ENCODE measurements around the gene RRP15. TPM values are rescaled to one million over a fixed set of nuclear protein-coding genes. Genes with fewer than 3 reads are reported as not detected.

RRP15 gene
- total and polyA plus RNA-seq, 2 donors from 2014 or later = 5.9 to 21.4 TPM

DNA sequence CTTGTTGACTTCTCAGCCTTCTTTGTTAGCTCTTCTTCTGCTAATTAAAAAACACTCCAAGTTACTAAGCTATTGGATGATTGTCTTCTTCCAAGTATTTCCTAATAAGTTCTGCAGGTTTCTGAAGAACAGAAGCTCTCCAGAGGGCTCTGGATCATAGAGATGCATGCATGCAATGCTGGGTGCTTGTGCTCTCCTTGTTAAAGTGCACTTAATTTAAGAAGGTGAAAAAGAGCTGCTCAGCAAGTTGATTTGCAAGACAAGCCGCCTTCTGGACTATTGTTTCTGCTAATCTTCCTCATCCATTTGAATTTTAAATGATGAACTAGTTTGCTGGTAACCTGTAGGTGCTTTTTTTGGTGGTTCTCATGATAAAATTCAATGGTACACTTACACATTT lies 16.1 kb downstream of the RRP15 start:
- DNase-seq (no peak), FAIRE-seq (no peak)
- Histone ChIP-seq H3K27me3 (ENCODE audit: control insufficient read depth, insufficient read depth, low read length) (no peaks in the 10 kb centered on the region), H3K9ac (ENCODE audit: low read length in 3 of 3) (no peak overlapping the region), H3K9me3 (ENCODE audit: control insufficient read depth in 2 of 3, insufficient read depth in 1 of 3, low read length in 3 of 3) (no peaks in the 10 kb centered on the region), H3K4me3 (ENCODE audit: low read length in 3 of 3) (no peak overlapping the region), H3K27ac (ENCODE audit: low read depth in 2 of 2, low read length in 2 of 2) (no peak overlapping the region), H3K36me3 (ENCODE audit: control insufficient read depth in 2 of 3, insufficient read depth in 3 of 3, low read length in 3 of 3) (peaks cover 0 to 5% (median 2%) of the 10 kb centered on the region in 3 donors), H3K4me1 (ENCODE audit: control insufficient read depth in 2 of 3, insufficient read depth in 2 of 3, low read depth in 1 of 3, low read length in 3 of 3) (no peaks in the 10 kb centered on the region)
- intact Hi-C loops (cut with DNase I) = no loop called here
- TF ChIP-seq, protein P1, sequence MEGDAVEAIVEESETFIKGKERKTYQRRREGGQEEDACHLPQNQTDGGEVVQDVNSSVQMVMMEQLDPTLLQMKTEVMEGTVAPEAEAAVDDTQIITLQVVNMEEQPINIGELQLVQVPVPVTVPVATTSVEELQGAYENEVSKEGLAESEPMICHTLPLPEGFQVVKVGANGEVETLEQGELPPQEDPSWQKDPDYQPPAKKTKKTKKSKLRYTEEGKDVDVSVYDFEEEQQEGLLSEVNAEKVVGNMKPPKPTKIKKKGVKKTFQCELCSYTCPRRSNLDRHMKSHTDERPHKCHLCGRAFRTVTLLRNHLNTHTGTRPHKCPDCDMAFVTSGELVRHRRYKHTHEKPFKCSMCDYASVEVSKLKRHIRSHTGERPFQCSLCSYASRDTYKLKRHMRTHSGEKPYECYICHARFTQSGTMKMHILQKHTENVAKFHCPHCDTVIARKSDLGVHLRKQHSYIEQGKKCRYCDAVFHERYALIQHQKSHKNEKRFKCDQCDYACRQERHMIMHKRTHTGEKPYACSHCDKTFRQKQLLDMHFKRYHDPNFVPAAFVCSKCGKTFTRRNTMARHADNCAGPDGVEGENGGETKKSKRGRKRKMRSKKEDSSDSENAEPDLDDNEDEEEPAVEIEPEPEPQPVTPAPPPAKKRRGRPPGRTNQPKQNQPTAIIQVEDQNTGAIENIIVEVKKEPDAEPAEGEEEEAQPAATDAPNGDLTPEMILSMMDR (IDR thresholded peaks at IDR 0.05; ENCODE audit: borderline replicate concordance, extremely low read depth, insufficient read depth) = no peak

DNA sequence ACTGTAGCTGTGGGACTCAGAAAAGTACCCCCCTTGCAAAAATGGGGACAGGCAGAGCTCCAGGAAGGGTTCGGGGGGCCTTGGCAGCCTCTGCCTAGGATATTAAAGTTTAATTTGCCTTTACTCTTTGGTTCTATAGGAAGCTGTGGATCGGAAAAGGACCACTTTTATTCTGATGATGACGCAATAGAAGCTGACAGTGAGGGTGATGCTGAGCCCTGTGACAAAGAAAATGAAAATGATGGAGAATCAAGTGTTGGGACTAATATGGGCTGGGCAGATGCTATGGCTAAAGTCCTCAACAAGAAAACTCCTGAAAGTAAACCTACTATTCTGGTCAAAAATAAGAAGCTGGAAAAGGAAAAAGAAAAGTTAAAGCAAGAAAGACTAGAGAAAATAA lies 17.1 kb downstream of the RRP15 start:
- Histone ChIP-seq H3K9ac (ENCODE audit: low read length in 3 of 3) (no peak overlapping the region), H3K9me3 (ENCODE audit: control insufficient read depth in 2 of 3, insufficient read depth in 1 of 3, low read length in 3 of 3) (no peaks in the 10 kb centered on the region), H3K4me3 (ENCODE audit: low read length in 3 of 3) (no peak overlapping the region), H3K27ac (ENCODE audit: low read depth in 2 of 2, low read length in 2 of 2) (no peak overlapping the region), H3K36me3 (ENCODE audit: control insufficient read depth in 2 of 3, insufficient read depth in 3 of 3, low read length in 3 of 3) (peaks cover 0 to 5% (median 2%) of the 10 kb centered on the region in 3 donors), H3K4me1 (ENCODE audit: control insufficient read depth in 2 of 3, insufficient read depth in 2 of 3, low read depth in 1 of 3, low read length in 3 of 3) (no peaks in the 10 kb centered on the region), H3K27me3 (ENCODE audit: control insufficient read depth, insufficient read depth, low read length) (no peaks in the 10 kb centered on the region)
- FAIRE-seq = no peak
- intact Hi-C loops (cut with DNase I) = no loop called here
- no peak for DNase-seq
- TF ChIP-seq, protein P1 (IDR thresholded peaks at IDR 0.05; ENCODE audit: borderline replicate concordance, extremely low read depth, insufficient read depth) = no peak

DNA sequence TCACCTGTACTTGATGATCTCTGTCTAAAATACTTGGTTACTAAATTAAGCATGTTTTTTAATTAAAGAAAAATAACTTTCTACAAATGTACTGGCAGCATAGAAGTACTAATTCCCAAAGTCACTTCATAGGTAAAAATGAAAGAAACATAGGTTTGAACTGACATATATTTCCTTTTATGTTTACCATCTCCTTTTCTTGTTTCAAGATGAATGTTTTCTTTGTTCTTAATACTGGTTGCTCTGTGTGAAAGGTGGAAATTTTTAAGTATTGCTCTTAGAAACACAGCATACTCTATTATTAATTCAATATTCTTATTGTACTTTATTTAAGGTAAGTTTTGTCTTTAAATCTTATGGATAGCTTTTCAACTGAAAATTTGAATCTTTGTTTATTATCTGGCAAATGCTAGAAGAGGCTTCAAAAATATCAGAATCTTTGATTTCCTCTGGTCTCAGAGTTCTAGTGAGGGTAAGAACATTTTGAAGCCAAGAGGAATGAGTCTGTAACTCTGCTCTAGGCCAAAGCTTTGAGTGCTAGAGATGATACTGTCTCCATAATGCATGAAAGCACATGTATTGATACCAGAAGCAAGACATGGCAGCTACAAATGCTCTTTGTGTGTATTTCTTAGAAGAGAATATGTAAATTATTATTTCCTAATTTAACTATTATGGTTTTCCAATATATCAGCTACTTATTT lies 18.2 kb downstream of the RRP15 start:
- Histone ChIP-seq H3K4me3 (ENCODE audit: low read length in 3 of 3) (no peak overlapping the region), H3K9me3 (ENCODE audit: control insufficient read depth in 2 of 3, insufficient read depth in 1 of 3, low read length in 3 of 3) (no peaks in the 10 kb centered on the region), H3K36me3 (ENCODE audit: control insufficient read depth in 2 of 3, insufficient read depth in 3 of 3, low read length in 3 of 3) (peaks cover 0 to 5% (median 2%) of the 10 kb centered on the region in 3 donors), H3K27me3 (ENCODE audit: control insufficient read depth, insufficient read depth, low read length) (no peaks in the 10 kb centered on the region), H3K27ac (ENCODE audit: low read depth in 2 of 2, low read length in 2 of 2) (no peak overlapping the region), H3K4me1 (ENCODE audit: control insufficient read depth in 2 of 3, insufficient read depth in 2 of 3, low read depth in 1 of 3, low read length in 3 of 3) (no peaks in the 10 kb centered on the region), H3K9ac (ENCODE audit: low read length in 3 of 3) (no peak overlapping the region)
- TF ChIP-seq, protein P1 (IDR thresholded peaks at IDR 0.05; ENCODE audit: borderline replicate concordance, extremely low read depth, insufficient read depth) = no peak
- FAIRE-seq = no peak
- intact Hi-C loops (cut with DNase I) = no loop called here
- DNase-seq = no peak
